ENCODE results near the gene RPUSD1.

The RPUSD1 gene

DNA sequence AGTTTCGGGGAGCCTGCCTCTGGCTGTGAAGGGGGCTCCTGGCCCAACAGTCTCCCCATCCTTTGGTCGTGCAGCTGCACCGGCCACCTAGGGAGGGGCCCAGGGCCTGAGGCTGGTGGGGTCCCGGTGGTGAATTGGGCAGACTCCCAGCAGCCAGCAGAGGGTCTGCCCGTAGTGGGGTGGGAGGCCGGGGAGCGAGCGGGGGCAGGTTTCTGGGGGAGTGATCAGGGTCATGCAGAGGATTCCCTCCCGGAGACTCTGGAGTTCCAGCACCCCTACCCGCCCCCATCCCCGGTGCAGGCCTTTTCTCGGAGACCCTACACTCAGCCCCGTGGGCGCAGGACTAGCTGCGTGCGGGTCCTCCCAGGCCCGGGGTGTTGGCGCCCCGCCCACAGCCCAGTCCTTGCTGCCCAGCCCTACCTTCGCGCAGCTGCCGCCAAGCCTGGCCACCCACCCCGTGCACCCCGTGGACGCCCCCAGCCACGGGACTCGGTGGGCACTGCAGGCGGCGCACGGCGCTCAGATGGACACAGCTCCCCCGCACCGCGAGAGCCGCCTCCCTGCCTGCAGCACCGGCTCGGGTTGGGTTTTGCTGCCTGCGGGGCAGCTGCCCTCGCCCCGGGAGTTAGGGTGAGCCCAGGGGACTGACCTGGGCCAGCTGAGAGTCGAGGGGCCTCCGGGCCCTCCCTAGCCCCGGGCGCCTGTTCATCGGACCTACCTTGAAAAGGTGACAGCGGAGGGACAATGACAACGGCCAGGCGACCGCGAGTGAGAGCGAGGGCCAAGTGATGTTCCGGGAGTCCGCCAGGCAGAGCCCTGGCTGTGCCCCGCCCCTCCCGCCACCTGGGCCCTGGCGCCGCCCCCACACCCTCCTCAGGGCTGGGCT is 12.0 kb upstream of the RPUSD1 start, which contains the start of gene GNG13:
Gene GNG13, minus strand, starts transcription at position 787 of the 886 bp plus-strand sequence. CDS start 1,657 bp downstream, outside the sequence.
- no peak within 1 kb of the TSS for H3K4me3 ChIP-seq (ENCODE audit: low read depth, low read length)
- TF ChIP-seq, protein P1, sequence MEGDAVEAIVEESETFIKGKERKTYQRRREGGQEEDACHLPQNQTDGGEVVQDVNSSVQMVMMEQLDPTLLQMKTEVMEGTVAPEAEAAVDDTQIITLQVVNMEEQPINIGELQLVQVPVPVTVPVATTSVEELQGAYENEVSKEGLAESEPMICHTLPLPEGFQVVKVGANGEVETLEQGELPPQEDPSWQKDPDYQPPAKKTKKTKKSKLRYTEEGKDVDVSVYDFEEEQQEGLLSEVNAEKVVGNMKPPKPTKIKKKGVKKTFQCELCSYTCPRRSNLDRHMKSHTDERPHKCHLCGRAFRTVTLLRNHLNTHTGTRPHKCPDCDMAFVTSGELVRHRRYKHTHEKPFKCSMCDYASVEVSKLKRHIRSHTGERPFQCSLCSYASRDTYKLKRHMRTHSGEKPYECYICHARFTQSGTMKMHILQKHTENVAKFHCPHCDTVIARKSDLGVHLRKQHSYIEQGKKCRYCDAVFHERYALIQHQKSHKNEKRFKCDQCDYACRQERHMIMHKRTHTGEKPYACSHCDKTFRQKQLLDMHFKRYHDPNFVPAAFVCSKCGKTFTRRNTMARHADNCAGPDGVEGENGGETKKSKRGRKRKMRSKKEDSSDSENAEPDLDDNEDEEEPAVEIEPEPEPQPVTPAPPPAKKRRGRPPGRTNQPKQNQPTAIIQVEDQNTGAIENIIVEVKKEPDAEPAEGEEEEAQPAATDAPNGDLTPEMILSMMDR (IDR thresholded peaks at IDR 0.05; ENCODE audit: low read depth, low read length, missing control alignments), result no peak
- peaks cover 29% of the 10 kb centered on the region for H3K27me3 ChIP-seq (replicated peaks)
- in situ Hi-C loops (cut with HindIII; ENCODE audit: low pct_ligation_motif_present, low sequenced_read_pairs), result no loop called here
- no peaks in the 10 kb centered on the region for H3K36me3 ChIP-seq (replicated peaks)
- H3K27ac ChIP-seq, result no peak within 1 kb of the TSS
- DNase-seq, result no peak

DNA sequence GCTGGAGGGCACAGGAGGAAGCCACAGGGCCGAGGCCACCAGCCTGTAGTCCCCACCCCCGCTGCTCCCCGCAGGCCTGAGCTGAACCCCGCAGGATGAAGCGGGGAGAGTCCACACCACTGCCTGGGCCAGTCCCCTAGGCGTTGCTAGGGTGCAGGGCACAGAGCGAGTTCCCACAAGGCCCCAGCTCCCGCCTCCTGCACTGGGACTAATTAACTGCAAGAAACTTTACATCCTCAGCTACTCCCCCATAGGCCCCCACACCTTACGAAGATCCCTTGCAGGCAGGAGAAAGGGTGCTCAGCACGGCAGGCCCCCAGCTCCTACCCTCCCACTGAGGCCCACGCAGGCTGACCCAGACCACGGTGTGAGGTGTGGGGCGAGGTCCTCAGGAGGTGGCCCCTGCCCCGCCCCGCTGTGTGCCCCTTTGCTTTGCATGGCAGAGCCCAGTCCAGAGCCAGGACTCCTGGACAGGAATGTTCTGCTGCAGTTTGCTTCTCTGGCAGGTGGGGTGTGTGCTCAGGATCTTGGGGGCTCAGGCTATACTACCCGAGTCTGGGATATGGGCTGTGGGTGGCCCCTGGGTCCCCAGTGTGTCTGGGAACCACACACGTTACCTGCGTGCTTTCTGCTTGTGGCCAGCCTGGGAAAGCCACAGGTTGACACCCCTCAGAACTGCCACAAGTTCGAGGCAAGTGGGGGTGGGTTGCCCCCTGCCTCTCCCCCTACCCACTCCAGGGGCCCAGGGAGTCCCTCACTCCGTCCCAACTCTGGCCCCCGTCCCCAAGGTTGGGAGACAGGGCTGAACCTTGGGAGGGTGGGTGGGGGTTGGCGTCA is 11.1 kb upstream of the RPUSD1 start:
- Histone ChIP-seq H3K27ac (no peak overlapping the region), H3K4me3 (ENCODE audit: low read depth, low read length) (no peak overlapping the region), H3K36me3 (replicated peaks) (no peaks in the 10 kb centered on the region), H3K27me3 (replicated peaks) (peaks cover 29% of the 10 kb centered on the region)
- DNase-seq, result no peak
- TF ChIP-seq, protein P1 (IDR thresholded peaks at IDR 0.05; ENCODE audit: low read depth, low read length, missing control alignments), result no peak
- in situ Hi-C loops (cut with HindIII; ENCODE audit: low pct_ligation_motif_present, low sequenced_read_pairs), result no loop called here

DNA sequence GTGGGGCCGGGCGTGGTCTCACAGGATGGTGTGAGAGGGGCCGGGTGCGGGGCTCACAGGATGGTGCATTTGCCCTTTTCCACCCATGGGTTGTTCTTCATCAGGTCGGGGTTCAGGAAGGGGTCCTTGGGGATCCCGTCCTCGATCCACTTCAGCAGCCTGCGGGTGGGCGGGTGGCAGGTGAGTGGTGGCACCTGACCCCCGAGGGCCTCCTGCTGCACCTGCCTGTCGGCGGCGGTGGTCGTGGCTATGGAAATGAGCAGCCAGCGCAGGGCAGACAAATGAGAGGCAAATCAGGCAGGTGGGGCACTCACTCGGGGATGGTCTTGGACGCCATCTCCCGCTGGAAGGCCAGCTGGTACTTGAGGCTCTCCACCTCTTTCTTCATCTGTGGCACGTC is 10.5 kb upstream of the RPUSD1 start:
- no peak overlapping the region for H3K4me3 ChIP-seq (ENCODE audit: low read depth, low read length)
- DNase-seq, result no peak
- in situ Hi-C loops (cut with HindIII; ENCODE audit: low pct_ligation_motif_present, low sequenced_read_pairs), result no loop called here
- H3K36me3 ChIP-seq (replicated peaks), result no peaks in the 10 kb centered on the region
- no peak overlapping the region for H3K27ac ChIP-seq
- H3K27me3 ChIP-seq (replicated peaks), result peaks cover 29% of the 10 kb centered on the region
- TF ChIP-seq, protein P1 (IDR thresholded peaks at IDR 0.05; ENCODE audit: low read depth, low read length, missing control alignments), result no peak

DNA sequence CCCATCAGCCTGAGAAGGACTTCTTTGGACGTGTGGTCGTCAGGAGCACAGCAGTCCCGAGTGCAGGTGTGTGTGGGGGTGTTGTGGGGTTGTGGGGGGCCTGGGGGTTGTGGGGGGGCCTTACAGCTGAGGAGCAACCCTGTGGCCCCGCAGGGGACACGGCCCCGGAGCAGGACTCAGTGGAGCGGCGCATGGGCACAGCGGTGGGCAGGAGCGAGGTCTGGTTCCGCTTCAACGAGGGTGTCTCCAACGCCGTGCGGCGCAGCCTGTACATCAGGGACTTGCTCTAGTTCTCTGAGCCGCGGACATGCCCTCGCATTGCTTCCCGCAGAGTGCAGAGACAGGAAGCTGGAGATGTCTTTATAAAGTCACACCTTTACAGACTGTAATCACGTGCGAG is 9.5 kb upstream of the RPUSD1 start:
- in situ Hi-C loops (cut with HindIII; ENCODE audit: low pct_ligation_motif_present, low sequenced_read_pairs), result no loop called here
- peaks cover 26% of the 10 kb centered on the region for H3K27me3 ChIP-seq (replicated peaks)
- no peaks in the 10 kb centered on the region for H3K36me3 ChIP-seq (replicated peaks)
- no peak for DNase-seq
- TF ChIP-seq, protein P1 (IDR thresholded peaks at IDR 0.05; ENCODE audit: low read depth, low read length, missing control alignments), result no peak
- no peak overlapping the region for H3K4me3 ChIP-seq (ENCODE audit: low read depth, low read length)
- H3K27ac ChIP-seq, result no peak overlapping the region

DNA sequence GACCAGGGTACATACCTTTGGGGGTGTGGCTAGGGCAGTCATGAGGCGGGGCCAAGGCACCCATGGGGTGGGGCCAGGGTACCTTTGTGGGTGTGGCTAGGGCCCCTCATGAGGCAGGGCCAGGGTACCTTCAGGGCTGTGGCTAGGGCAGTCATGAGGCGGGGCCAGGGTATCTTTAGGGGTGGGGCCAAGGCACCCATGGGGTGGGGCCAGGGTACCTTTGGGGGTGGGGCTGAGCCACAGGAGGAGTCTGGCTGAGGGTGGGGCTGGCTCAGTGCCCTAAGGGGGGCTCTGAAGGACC is 8.9 kb upstream of the RPUSD1 start:
- no peak for DNase-seq
- Histone ChIP-seq H3K27me3 (replicated peaks) (peaks cover 21% of the 10 kb centered on the region), H3K27ac (no peak overlapping the region), H3K36me3 (replicated peaks) (no peaks in the 10 kb centered on the region), H3K4me3 (ENCODE audit: low read depth, low read length) (no peak overlapping the region)
- TF ChIP-seq, protein P1 (IDR thresholded peaks at IDR 0.05; ENCODE audit: low read depth, low read length, missing control alignments), result no peak
- in situ Hi-C loops (cut with HindIII; ENCODE audit: low pct_ligation_motif_present, low sequenced_read_pairs), result no loop called here

Data from brain microvascular endothelial cell (primary cell).